Upper lobe of left lung (tissue), 4 donors: Measurements from ENCODE around the gene PCSK6.

Source experiments
- EP300 ChIP-seq, 4 donors: sonication (generic); formaldehyde crosslinking; IDR thresholded peaks; one replicate each; pipeline ENCODE4 v1.5.1; 2017; ENCODE audit warnings: antibody characterized with exemption in 4 of 4, control low read depth in 2 of 4
- POLR2A ChIP-seq, 4 donors: fragments of 450-650 bp; IDR thresholded peaks; one replicate each; pipeline ENCODE4 v1.5.1; 2016 to 2017; ENCODE audit warnings: antibody characterized with exemption in 4 of 4, mild to moderate bottlenecking in 2 of 4
- POLR2AphosphoS5 ChIP-seq, 2 donors: sonication (generic); formaldehyde crosslinking; IDR thresholded peaks; one replicate each; pipeline ENCODE4 v1.5.1; 2017; ENCODE audit warnings: antibody characterized with exemption in 2 of 2
- TF ChIP-seq, protein P1 (sequence below), 6 experiments: fragments of 450-650 bp in 4 of 6; fragments of 200-600 bp in 2 of 6; sonication (generic) in 2 of 6; IDR thresholded peaks; one replicate each; pipeline ENCODE4 v1.5.1; 2016 to 2019; ENCODE audit warnings: antibody characterized with exemption in 6 of 6

DNA sequence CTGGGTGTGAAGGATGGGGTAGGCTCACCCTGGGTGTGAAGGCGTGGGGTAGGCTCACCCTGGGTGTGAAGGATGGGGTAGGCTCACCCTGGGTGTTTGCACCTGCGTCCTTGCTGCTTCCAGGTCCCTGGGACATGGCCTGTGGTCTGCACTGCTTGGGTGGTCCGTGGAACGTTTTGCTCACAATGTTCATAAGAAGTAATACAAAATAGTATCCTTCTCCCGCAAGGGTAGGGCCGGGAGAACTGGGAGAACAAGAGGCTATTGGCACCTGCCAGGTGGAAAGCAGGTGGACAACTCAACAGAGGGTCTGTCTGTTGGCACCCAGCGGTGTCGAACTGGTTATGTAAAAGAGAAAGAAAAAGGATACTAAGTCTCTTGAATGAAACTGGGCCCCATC is 17.0 kb upstream of the PCSK6 start:
- TF ChIP-seq, protein P1, sequence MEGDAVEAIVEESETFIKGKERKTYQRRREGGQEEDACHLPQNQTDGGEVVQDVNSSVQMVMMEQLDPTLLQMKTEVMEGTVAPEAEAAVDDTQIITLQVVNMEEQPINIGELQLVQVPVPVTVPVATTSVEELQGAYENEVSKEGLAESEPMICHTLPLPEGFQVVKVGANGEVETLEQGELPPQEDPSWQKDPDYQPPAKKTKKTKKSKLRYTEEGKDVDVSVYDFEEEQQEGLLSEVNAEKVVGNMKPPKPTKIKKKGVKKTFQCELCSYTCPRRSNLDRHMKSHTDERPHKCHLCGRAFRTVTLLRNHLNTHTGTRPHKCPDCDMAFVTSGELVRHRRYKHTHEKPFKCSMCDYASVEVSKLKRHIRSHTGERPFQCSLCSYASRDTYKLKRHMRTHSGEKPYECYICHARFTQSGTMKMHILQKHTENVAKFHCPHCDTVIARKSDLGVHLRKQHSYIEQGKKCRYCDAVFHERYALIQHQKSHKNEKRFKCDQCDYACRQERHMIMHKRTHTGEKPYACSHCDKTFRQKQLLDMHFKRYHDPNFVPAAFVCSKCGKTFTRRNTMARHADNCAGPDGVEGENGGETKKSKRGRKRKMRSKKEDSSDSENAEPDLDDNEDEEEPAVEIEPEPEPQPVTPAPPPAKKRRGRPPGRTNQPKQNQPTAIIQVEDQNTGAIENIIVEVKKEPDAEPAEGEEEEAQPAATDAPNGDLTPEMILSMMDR (IDR thresholded peaks at IDR 0.05): no peak
- TF ChIP-seq POLR2A (IDR thresholded peaks at IDR 0.05): no peak
- TF ChIP-seq POLR2AphosphoS5 (IDR thresholded peaks at IDR 0.05): no peak
- no peak for TF ChIP-seq EP300 (IDR thresholded peaks at IDR 0.05)
